GM21515 (cell line): ENCODE results near the gene LRRK1.

Experiments used
- ATAC-seq: cut with Tn5 transposase; IDR thresholded peaks from one replicate; pipeline ENCODE4 v1.9.1; 2021; ENCODE audit not compliant: unreplicated experiment

LRRK1 gene

GRCh38 chr15:101019366-101019896 lies 100.3 kb downstream of the LRRK1 start:
- no peak for ATAC-seq

GRCh38 chr15:101020451-101020850 lies 101.3 kb downstream of the LRRK1 start:
- no peak for ATAC-seq

- ATAC-seq, result no peak
Observed at GRCh38 chr15:101020945-101021344, 101.8 kb downstream of the LRRK1 start.

DNA sequence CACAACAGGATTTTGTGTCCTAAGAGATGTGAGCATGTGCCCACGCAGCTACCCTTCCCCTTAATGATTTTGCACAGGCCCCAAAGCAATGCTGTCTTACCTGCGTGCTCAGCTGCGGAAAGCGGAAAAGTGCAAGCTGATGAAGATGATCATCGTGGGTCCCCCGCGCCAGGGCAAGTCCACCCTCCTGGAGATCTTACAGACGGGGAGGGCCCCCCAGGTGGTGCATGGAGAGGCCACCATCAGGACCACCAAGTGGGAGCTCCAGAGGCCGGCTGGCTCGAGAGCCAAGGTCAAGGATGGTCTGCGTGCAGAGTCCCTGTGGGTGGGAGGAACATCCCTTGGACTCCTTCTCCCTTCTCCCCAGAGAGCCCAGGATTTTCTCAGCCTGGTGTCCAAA lies 103.1 kb downstream of the LRRK1 start:
- ATAC-seq, result no peak

DNA sequence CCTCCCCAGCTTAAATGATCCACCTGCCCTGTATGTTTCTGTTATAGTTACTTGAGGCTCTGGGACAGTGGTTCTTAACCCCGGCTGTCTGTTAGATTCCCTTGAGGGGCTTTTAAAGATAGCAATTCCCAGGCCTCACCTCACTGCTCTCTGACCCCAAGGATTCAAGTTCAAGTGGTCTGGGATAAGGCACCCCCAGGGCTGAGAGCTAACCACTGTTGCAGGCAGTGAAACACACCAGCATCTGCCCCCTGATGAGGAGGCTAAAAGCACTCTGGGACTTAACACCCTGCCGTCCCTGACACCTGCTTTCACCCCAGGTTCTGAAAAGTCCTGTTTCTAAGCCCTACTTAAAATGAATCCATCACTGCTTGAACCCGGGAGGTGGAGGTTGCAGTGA lies 103.7 kb downstream of the LRRK1 start:
- no peak for ATAC-seq

- ATAC-seq, result no peak
Observed at GRCh38 chr15:101023501-101024072, 104.4 kb downstream of the LRRK1 start.

DNA sequence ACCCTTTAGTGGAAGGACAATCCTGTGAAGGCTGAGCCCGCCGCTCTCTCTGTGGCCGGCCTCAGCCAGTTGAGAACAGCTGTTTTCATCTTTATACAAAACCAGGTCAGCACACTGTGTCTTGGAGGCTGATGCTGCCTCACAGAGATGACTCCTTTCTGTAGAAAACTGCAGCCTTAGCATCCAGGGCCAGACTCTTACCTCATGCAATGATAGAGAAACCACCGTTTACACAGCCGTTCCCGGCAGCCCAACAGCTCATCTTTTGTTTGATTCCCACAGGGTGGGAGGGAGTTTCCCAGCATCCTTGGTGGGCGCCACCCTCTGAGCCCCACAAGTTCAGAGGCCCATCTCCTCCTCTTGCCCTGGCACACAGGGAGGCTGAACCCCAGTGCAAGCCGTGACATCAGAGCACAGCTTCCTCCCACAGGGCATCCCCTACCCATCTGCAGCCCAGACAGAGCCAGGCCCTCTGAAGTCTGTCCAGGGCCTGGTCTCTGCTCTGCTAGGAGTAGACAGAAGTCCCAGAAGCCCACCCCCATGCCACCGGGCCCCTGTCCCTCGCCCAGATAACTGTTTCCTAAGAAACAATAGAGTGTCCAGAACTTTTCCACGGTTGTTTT lies 105.0 kb downstream of the LRRK1 start:
- no peak for ATAC-seq

DNA sequence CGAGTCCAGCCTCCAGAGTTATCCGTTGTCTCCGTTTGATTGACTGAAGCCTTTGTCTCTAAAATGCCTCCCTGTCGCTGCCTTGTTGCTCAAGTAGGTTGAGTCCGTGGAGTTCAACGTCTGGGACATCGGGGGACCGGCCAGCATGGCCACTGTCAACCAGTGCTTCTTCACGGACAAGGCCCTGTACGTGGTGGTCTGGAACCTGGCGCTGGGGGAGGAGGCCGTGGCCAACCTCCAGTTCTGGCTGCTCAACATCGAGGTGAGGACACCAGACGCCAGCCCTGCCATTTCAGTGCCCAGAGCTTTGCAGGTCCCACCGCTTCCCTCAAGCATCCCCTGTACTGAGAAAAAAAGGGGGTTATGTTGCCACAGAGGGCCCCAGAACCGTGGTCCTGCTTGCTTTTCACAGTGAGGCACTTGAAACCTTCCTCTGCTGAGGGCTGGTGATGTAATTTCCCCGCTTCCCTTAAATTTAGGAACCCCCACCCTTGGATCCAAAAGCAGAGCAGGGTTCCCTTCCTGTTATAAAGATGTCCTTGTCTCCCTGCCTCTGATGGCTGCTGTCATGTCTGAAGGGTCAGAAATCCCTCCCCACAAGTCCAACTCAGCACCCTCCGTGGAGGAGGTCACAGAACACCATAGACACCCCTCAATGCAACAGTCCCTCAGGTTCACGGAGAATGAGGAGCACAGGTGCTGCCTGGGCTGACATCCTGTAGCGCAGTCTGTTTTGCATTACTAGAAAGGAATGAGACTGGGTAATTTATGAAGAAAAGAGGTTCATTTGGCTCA lies 105.7 kb downstream of the LRRK1 start:
- ATAC-seq, result no peak

DNA sequence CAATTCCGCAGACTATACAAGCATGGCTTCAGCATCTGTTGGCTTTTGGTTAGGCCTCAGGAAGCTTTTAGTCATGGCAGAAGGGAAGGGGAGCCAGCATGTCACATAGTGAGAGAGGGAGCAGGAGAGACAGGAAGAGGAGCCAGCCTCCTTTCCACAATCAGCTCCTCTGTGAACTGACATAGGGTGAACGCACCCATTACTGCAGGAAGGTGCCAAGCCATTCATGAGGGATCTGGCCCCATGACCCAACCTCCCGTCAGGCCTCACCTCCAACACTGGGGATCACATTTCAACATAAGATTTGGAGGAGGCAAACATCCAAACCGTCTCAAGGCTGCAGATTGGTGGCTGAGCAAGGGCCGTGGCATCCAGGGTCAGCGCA lies 106.3 kb downstream of the LRRK1 start:
- ATAC-seq, result no peak

- ATAC-seq, result no peak
Observed at GRCh38 chr15:101025896-101026631, 106.9 kb downstream of the LRRK1 start.

GRCh38 chr15:101026656-101027272 lies 107.6 kb downstream of the LRRK1 start:
- no peak for ATAC-seq

DNA sequence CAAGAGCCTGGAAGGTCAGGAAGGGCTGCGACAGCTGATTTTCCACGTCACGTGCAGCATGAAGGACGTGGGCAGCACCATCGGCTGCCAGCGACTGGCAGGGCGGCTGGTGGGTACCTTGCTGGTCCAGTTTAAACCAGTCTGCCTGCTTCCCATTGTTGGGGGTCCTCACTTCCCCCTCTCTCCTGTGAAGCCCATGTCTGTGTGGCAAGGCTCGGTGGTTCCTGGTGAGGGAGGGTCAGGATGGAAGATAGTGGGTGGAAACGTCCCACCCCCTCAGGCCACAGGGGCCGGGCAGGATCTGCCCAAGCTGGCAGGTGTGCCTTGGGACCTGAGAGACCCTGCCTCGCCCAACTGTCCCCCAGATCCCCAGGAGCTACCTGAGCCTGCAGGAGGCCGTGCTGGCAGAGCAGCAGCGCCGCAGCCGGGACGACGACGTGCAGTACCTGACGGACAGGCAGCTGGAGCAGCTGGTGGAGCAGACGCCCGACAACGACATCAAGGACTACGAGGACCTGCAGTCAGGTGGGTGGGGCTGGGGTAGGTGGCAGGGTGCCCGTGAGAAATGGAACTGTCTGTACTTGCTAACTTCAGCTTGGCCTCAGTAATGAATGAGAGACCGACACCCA lies 108.2 kb downstream of the LRRK1 start:
- ATAC-seq, result no peak

GRCh38 chr15:101027920-101028319 lies 108.8 kb downstream of the LRRK1 start:
- ATAC-seq, result no peak

GRCh38 chr15:101028321-101028720 lies 109.2 kb downstream of the LRRK1 start:
- no peak for ATAC-seq

GRCh38 chr15:101028772-101029438 lies 109.7 kb downstream of the LRRK1 start:
- no peak for ATAC-seq

GRCh38 chr15:101029971-101030661 lies 111.0 kb downstream of the LRRK1 start:
- ATAC-seq, result no peak

DNA sequence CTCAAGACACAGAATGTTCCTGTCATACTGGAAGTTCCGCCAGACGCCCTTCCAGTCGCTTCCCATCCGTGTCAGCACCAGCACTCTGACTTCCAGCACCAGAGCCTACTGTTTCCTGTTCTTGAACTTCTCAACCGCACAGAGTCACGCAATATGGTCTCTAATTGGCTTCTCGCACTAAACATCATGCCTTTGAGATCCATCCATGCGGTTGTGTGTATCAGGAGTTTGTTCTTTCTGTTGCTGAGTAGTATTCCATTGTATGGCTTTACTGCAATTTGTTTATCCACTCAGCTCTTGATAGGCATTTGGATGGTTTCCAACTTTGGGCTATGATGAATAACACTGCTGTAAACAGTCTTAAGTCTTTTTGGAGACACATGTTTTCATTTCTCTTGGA lies 112.1 kb downstream of the LRRK1 start:
- ATAC-seq, result no peak

- no peak for ATAC-seq
Observed at GRCh38 chr15:101033801-101034200, 114.6 kb downstream of the LRRK1 start.

DNA sequence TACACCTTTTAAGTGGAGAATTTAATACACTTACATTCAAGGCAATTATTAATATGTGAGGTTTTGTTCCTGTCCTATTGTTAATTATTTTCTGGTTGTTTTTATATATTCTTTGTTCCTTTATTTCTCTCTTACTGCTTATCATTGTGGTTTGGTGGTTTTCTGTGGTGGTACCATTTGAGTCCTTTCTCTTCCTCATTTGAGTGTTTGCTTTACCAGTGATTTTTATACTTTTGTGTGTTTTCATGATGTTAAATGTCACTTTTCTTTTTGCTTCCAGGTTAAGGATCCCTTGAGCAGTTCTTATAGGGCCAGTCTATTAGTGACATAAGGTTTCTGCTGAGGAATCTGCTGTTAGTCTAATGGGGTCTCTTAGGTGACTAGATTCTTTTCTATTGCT lies 116.5 kb downstream of the LRRK1 start:
- ATAC-seq, result peak; percentile 64
